GM10266 (cell line): ENCODE data around the gene MB21D2.

ENCODE experiments used
- DNase-seq: peaks from one replicate; pipeline ENCODE4 v3.0.0; 2012; ENCODE audit errors: extremely low spot score
- CTCF ChIP-seq: IDR thresholded peaks from 2 replicates; pipeline ENCODE4 v1.5.1; 2012; ENCODE audit warnings: mild to moderate bottlenecking, low read depth; ENCODE audit not compliant: control insufficient read depth, insufficient read depth; ENCODE audit errors: missing control alignments

MB21D2 gene

GRCh38 chr3:192842711-192843110 is 74.9 kb downstream of the MB21D2 start:
- TF ChIP-seq CTCF: no peak
- no peak for DNase-seq

GRCh38 chr3:192842138-192842537 is 75.5 kb downstream of the MB21D2 start:
- DNase-seq: no peak
- TF ChIP-seq CTCF: no peak

- TF ChIP-seq CTCF: no peak
- no peak for DNase-seq
Observed at GRCh38 chr3:192841428-192841827, 76.2 kb downstream of the MB21D2 start.

- DNase-seq: no peak
- TF ChIP-seq CTCF: no peak
Observed at GRCh38 chr3:192840143-192840836, 77.4 kb downstream of the MB21D2 start.

GRCh38 chr3:192835818-192836815 is 81.5 kb downstream of the MB21D2 start:
- no peak for DNase-seq
- no peak for TF ChIP-seq CTCF

- TF ChIP-seq CTCF: no peak
- no peak for DNase-seq
Observed at GRCh38 chr3:192834428-192834827, 83.2 kb downstream of the MB21D2 start.
